22Rv1 (cell line): ENCODE measurements around the gene PRSS38.

ENCODE experiments used
- CTCF ChIP-seq: fragments of 450-650 bp; IDR thresholded peaks from 2 replicates; pipeline ENCODE4 v1.5.1; 2017; ENCODE audit warnings: mild to moderate bottlenecking
- ZFX ChIP-seq: fragments of 450-650 bp; IDR thresholded peaks from 2 replicates; pipeline ENCODE4 v1.6.1; 2017; ENCODE audit warnings: antibody characterized with exemption, borderline replicate concordance

DNA sequence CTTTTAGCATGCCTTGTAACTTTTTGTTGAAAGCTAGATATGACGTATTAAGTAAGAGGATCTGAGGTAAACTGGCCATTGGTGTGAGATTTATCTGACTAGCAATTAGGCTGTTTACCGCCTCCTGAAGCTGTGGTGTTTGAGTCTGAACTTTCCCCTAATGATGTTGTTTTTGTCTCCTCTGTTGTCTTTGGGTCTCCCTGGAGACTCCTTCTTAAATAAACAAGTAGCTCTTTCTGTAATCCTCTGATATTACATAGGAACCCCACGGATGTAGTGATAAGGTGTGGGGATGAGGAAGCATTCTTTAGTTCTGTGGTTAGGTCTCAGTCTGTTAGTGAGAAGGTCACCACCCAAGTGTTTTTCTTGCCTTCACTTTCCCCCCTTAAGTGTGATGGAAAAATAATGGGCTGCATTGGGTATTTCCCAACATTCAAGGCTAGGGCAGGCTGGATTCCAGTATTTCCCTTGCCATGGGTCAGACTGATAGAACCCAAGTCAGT lies 33.0 kb downstream of the PRSS38 start:
- no peak for TF ChIP-seq CTCF
- no peak for TF ChIP-seq ZFX
